HepG2 (cell line): ENCODE data around the gene MMP23B. TPM values are rescaled to one million over a fixed set of nuclear protein-coding genes. Genes with fewer than 3 reads are reported as not detected.

Experiments used
- ATAC-seq: fragments of 200-7000 bp; cut with Tn5 transposase; 3 replicates; pipeline ENCODE4 v1.9.1; 2020; ENCODE audit warnings: mild to moderate bottlenecking, moderate library complexity
- BruUV-seq: library from RNA; stranded (reverse); fragments of 400-500 nt; replicated peaks from 2 replicates; lab custom pipeline; 2021; lab: Mats Ljungman, UMichigan
- CTCF ChIA-PET: fragments of 300-600 bp; formaldehyde crosslinking; extraction: SDS; loops from one replicate; lab custom pipeline; 2021; ENCODE audit warnings: low total read pairs, inconsistent platforms, low intra/inter-chr PET ratio; lab: Yijun Ruan, JAX
- POLR2A ChIA-PET: fragments of 350-600 bp; sonication (Branson Sonifier 250); formaldehyde crosslinking; loops from one replicate; lab custom pipeline; 2020; ENCODE audit warnings: antibody characterized with exemption, inconsistent platforms; lab: Yijun Ruan, JAX
- DNase-seq: peaks from one replicate; pipeline ENCODE4 v3.0.0-alpha.2; 2015; ENCODE audit warnings: low spot score
- FAIRE-seq: peaks from 3 replicates; lab custom pipeline; 2011; peaks lifted over from hg19 to GRCh38; lab: Jason Lieb, UNC
- H2AFZ ChIP-seq: one replicate; pipeline ENCODE4 v1.6.1; 2011; ENCODE audit warnings: low read length, inconsistent platforms
- H3K27ac ChIP-seq: fragments of 300-600 bp; 3 replicates; pipeline ENCODE4 v1.8.0; 2011; ENCODE audit warnings: mixed run types, mild to moderate bottlenecking, mixed read lengths, low read length, inconsistent platforms; ENCODE audit not compliant: insufficient read depth; ENCODE audit errors: extremely low read length
- H3K27me3 ChIP-seq, 2 experiments: fragments of 200-600 bp in 1 of 2; 2 replicates in 1 of 2; 3 replicates in 1 of 2; pipeline versions ENCODE4 v1.6.0 to v1.8.0; 2011; ENCODE audit warnings: low read length in 2 of 2, mild to moderate bottlenecking in 2 of 2, moderate library complexity in 2 of 2, inconsistent platforms in 1 of 2; ENCODE audit not compliant: insufficient read depth in 2 of 2, control insufficient read depth in 1 of 2
- H3K36me3 ChIP-seq, 2 experiments: fragments of 200-600 bp in 1 of 2; replicated peaks in 1 of 2; 2 replicates in 1 of 2; 3 replicates in 1 of 2; pipeline versions ENCODE4 v1.5.1 to v1.8.0; 2011; ENCODE audit warnings: low read length in 2 of 2, inconsistent platforms in 1 of 2; ENCODE audit not compliant: insufficient read depth in 2 of 2, control insufficient read depth in 1 of 2
- H3K4me1 ChIP-seq: 2 replicates; pipeline ENCODE4 v1.5.1; 2012; ENCODE audit warnings: low read length, inconsistent platforms; ENCODE audit not compliant: insufficient read depth
- H3K4me2 ChIP-seq: 2 replicates; pipeline ENCODE4 v1.6.0; 2011; ENCODE audit warnings: low read depth, low read length, inconsistent platforms
- H3K4me3 ChIP-seq, 3 experiments: fragments of 200-600 bp in 1 of 3; sonication (generic), shearing (Covaris generic) in 1 of 3; replicated peaks in 1 of 3; 2 replicates each; pipeline ENCODE4 v1.5.1; 2011 to 2016; ENCODE audit warnings: low read length in 3 of 3, inconsistent platforms in 2 of 3, low read depth in 2 of 3, mild to moderate bottlenecking in 2 of 3, control low read depth in 1 of 3, mixed read lengths in 1 of 3; ENCODE audit not compliant: insufficient read depth in 1 of 3
- H3K79me2 ChIP-seq: one replicate; pipeline ENCODE4 v1.6.1; 2011; ENCODE audit warnings: low read length, inconsistent platforms; ENCODE audit not compliant: insufficient read depth
- H3K9ac ChIP-seq: 2 replicates; pipeline ENCODE4 v1.6.0; 2011; ENCODE audit warnings: mild to moderate bottlenecking, low read depth, low read length, inconsistent platforms; ENCODE audit not compliant: insufficient read depth
- H3K9me3 ChIP-seq: 2 replicates; pipeline ENCODE4 v1.5.1; 2012; ENCODE audit warnings: mild to moderate bottlenecking, low read length
- H4K20me1 ChIP-seq: 2 replicates; pipeline ENCODE4 v1.6.0; 2011; ENCODE audit warnings: inconsistent platforms, mild to moderate bottlenecking, low read length, moderate library complexity; ENCODE audit not compliant: insufficient read depth
- KDM2A ChIP-seq: sonication (generic); formaldehyde crosslinking; IDR thresholded peaks from 2 replicates; pipeline ENCODE4 v1.4.0; 2020; ENCODE audit warnings: low read depth, missing genetic modification reagents, borderline replicate concordance
- WGBS: methylation state at CpG from one replicate; pipeline ENCODE4 v1.1.6; 2017; ENCODE audit warnings: low lambda C conversion rate; 5-methylcytosine and 5-hydroxymethylcytosine counted together
- in situ Hi-C: cut with HindIII; loops from 2 replicates; pipeline ENCODE4 v1.10.0; 2017; ENCODE audit warnings: low pct_unique_long_range_greater_than_20kb; ENCODE audit not compliant: extremely low pct_ligation_motif_present
- intact Hi-C: fragments of 100-400 bp; cut with micrococcal nuclease; formaldehyde crosslinking; loops from one replicate; pipeline ENCODE4 v1.10.0; 2022; ENCODE audit not compliant: unreplicated experiment
- polyA plus RNA-seq, 8 experiments: library from polyadenylated mRNA; depleted of rRNA in 3 of 8; stranded (reverse) in 7 of 8; unstranded in 1 of 8; fragments of >200 nt; fragmentation: Illumina TruSeq in 4 of 8; extraction: Trizol in 4 of 8; gene quantifications; 2 replicates each; pipeline versions ENCODE4 v1.2.1 to v1.2.3, GENCODE V29; 2011 to 2016; ENCODE audit warnings: low read depth in 4 of 8, missing spikeins in 1 of 8, mixed read lengths in 1 of 8; ENCODE audit not compliant: insufficient read depth in 1 of 8
- total RNA-seq, 5 experiments: library from RNA; depleted of rRNA; stranded (reverse); fragments of >200 nt; fragmentation: Illumina TruSeq; extraction: Trizol; gene quantifications; 2 replicates each; pipeline ENCODE4 v1.2.3, GENCODE V29; 2016; ENCODE audit warnings: low read depth in 1 of 5
- TF ChIP-seq, protein P1 (sequence below), 2 experiments: sonication (generic) in 1 of 2; formaldehyde crosslinking in 1 of 2; IDR thresholded peaks; 2 replicates each; pipeline versions ENCODE4 v1.4.0 to v1.6.1; 2016 to 2020; ENCODE audit warnings: borderline replicate concordance in 1 of 2, low read depth in 1 of 2, mild to moderate bottlenecking in 1 of 2, missing genetic modification reagents in 1 of 2
- TF ChIP-seq, protein P2 (sequence below): sonication (generic); formaldehyde crosslinking; IDR thresholded peaks from 2 replicates; pipeline ENCODE4 v1.5.0; 2020; ENCODE audit warnings: mild to moderate bottlenecking, missing genetic modification reagents
- TF ChIP-seq, protein P3 (sequence below): sonication (generic); formaldehyde crosslinking; IDR thresholded peaks from 2 replicates; pipeline ENCODE4 v1.8.1; 2022; ENCODE audit warnings: low read depth, mild to moderate bottlenecking, missing genetic modification reagents
- TF ChIP-seq, protein P4 (sequence below): sonication (generic); formaldehyde crosslinking; IDR thresholded peaks from 2 replicates; pipeline ENCODE4 v1.9.0; 2021; ENCODE audit warnings: mild to moderate bottlenecking, missing genetic modification reagents

Gene MMP23B
- total and polyA plus RNA-seq, 2 of the 13 experiments (the other 11 are each of a cell fraction or from before 2014, with no cell fraction given) = 0.61 to 0.75 TPM

DNA sequence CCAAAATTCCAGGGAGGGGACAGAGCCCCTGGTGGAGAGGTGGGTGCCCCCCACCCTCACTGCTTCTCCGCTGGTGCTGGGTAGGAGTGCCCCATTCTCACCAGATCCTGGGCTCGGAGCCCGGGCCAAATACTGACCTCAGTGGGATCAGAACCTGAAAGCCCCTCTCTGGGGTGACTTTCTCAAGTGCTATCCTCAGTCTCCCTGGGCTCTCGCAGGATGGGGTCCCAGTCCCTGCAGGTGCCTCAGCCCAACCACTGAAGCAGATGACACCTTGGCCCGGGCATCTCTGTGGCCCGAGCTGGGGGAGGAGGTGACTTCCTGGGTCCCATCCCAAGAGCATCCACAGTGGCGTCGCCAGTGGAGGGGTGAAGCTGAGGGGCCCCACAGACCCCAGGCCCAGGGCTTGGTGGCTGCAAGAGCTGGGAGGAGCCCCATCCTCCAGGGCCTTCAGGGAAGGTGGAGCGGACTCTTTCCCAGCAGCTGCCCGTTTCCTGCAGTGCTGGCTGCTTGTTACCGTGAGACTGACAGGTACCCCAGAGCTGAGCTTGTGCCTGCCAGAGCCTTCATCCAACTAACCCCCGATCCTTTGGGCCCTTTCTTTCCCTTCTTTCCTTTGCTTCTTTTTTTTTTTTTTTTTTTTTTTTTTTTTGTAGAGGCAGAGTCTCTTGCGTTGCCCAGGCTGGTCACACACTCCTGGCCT, 28.2 kb upstream of the MMP23B start:
- H3K4me3 ChIP-seq = no peak overlapping the region
- peaks cover 37% of the 10 kb centered on the region for H3K4me1 ChIP-seq
- no peaks in the 10 kb centered on the region for H3K79me2 ChIP-seq
- ATAC-seq = 0 out of 3 replicates have a peak, but pooled peaks have one; percentile 7
- POLR2A ChIA-PET = interaction anchor here (1.4 kb wide), 1 partner anchor 11 kb away, joined by 13 read pairs; the partner anchor contains the start of gene MIB2
- H3K27me3 ChIP-seq = peaks cover 1 to 9% of the 10 kb centered on the region in 2 experiments; a peak in 2 of 5 replicates
- no peak for DNase-seq
- FAIRE-seq = no peak
- H2AFZ ChIP-seq = no peak overlapping the region
- no TSS peak for BruUV-seq
- intact Hi-C loops = no loop called here
- TF ChIP-seq, protein P1, sequence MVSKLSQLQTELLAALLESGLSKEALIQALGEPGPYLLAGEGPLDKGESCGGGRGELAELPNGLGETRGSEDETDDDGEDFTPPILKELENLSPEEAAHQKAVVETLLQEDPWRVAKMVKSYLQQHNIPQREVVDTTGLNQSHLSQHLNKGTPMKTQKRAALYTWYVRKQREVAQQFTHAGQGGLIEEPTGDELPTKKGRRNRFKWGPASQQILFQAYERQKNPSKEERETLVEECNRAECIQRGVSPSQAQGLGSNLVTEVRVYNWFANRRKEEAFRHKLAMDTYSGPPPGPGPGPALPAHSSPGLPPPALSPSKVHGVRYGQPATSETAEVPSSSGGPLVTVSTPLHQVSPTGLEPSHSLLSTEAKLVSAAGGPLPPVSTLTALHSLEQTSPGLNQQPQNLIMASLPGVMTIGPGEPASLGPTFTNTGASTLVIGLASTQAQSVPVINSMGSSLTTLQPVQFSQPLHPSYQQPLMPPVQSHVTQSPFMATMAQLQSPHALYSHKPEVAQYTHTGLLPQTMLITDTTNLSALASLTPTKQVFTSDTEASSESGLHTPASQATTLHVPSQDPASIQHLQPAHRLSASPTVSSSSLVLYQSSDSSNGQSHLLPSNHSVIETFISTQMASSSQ (IDR thresholded peaks at IDR 0.05; ENCODE audit: low read depth) = no peak
- TF ChIP-seq, protein P1 (CRISPR knock-in tag; IDR thresholded peaks at IDR 0.05; ENCODE audit: borderline replicate concordance) = no peak
- TF ChIP-seq, protein P2, sequence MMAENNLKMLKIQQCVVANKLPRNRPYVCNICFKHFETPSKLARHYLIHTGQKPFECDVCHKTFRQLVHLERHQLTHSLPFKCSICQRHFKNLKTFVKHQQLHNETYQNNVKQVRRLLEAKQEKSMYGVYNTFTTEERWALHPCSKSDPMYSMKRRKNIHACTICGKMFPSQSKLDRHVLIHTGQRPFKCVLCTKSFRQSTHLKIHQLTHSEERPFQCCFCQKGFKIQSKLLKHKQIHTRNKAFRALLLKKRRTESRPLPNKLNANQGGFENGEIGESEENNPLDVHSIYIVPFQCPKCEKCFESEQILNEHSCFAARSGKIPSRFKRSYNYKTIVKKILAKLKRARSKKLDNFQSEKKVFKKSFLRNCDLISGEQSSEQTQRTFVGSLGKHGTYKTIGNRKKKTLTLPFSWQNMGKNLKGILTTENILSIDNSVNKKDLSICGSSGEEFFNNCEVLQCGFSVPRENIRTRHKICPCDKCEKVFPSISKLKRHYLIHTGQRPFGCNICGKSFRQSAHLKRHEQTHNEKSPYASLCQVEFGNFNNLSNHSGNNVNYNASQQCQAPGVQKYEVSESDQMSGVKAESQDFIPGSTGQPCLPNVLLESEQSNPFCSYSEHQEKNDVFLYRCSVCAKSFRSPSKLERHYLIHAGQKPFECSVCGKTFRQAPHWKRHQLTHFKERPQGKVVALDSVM (CRISPR knock-in tag) = no peak
- 0 out of 2 replicates have a peak, but pooled peaks have one; percentile 2 for TF ChIP-seq KDM2A
- TF ChIP-seq, protein P3, sequence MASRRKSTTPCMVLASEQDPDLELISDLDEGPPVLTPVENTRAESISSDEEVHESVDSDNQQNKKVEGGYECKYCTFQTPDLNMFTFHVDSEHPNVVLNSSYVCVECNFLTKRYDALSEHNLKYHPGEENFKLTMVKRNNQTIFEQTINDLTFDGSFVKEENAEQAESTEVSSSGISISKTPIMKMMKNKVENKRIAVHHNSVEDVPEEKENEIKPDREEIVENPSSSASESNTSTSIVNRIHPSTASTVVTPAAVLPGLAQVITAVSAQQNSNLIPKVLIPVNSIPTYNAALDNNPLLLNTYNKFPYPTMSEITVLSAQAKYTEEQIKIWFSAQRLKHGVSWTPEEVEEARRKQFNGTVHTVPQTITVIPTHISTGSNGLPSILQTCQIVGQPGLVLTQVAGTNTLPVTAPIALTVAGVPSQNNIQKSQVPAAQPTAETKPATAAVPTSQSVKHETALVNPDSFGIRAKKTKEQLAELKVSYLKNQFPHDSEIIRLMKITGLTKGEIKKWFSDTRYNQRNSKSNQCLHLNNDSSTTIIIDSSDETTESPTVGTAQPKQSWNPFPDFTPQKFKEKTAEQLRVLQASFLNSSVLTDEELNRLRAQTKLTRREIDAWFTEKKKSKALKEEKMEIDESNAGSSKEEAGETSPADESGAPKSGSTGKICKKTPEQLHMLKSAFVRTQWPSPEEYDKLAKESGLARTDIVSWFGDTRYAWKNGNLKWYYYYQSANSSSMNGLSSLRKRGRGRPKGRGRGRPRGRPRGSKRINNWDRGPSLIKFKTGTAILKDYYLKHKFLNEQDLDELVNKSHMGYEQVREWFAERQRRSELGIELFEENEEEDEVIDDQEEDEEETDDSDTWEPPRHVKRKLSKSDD (CRISPR knock-in tag) = no peak
- TF ChIP-seq, protein P4, sequence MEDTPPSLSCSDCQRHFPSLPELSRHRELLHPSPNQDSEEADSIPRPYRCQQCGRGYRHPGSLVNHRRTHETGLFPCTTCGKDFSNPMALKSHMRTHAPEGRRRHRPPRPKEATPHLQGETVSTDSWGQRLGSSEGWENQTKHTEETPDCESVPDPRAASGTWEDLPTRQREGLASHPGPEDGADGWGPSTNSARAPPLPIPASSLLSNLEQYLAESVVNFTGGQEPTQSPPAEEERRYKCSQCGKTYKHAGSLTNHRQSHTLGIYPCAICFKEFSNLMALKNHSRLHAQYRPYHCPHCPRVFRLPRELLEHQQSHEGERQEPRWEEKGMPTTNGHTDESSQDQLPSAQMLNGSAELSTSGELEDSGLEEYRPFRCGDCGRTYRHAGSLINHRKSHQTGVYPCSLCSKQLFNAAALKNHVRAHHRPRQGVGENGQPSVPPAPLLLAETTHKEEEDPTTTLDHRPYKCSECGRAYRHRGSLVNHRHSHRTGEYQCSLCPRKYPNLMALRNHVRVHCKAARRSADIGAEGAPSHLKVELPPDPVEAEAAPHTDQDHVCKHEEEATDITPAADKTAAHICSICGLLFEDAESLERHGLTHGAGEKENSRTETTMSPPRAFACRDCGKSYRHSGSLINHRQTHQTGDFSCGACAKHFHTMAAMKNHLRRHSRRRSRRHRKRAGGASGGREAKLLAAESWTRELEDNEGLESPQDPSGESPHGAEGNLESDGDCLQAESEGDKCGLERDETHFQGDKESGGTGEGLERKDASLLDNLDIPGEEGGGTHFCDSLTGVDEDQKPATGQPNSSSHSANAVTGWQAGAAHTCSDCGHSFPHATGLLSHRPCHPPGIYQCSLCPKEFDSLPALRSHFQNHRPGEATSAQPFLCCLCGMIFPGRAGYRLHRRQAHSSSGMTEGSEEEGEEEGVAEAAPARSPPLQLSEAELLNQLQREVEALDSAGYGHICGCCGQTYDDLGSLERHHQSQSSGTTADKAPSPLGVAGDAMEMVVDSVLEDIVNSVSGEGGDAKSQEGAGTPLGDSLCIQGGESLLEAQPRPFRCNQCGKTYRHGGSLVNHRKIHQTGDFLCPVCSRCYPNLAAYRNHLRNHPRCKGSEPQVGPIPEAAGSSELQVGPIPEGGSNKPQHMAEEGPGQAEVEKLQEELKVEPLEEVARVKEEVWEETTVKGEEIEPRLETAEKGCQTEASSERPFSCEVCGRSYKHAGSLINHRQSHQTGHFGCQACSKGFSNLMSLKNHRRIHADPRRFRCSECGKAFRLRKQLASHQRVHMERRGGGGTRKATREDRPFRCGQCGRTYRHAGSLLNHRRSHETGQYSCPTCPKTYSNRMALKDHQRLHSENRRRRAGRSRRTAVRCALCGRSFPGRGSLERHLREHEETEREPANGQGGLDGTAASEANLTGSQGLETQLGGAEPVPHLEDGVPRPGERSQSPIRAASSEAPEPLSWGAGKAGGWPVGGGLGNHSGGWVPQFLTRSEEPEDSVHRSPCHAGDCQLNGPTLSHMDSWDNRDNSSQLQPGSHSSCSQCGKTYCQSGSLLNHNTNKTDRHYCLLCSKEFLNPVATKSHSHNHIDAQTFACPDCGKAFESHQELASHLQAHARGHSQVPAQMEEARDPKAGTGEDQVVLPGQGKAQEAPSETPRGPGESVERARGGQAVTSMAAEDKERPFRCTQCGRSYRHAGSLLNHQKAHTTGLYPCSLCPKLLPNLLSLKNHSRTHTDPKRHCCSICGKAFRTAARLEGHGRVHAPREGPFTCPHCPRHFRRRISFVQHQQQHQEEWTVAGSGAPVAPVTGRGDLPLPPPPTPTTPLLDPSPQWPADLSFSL (CRISPR knock-in tag) = no peak
- no peak overlapping the region for H3K9ac ChIP-seq
- in situ Hi-C loops = no loop called here
- no peaks in the 10 kb centered on the region for H4K20me1 ChIP-seq
- CTCF ChIA-PET = no interaction called here
- no peaks in the 10 kb centered on the region for H3K36me3 ChIP-seq
- no peak overlapping the region for H3K27ac ChIP-seq
- no peaks in the 10 kb centered on the region for H3K9me3 ChIP-seq
- WGBS = 15% methylated on average over 4 of the region's 13 CpGs
- no peak overlapping the region for H3K4me2 ChIP-seq
